K562 (cell line): ENCODE measurements around the gene ZNF548. TPM values are rescaled to one million over a fixed set of nuclear protein-coding genes. Genes with fewer than 3 reads are reported as not detected.

ENCODE experiments used
- ATAC-seq: fragments of 200-7000 bp; cut with Tn5 transposase; 3 replicates; pipeline ENCODE4 v1.9.1; 2020; ENCODE audit warnings: moderate library complexity
- BruUV-seq: library from RNA; stranded (reverse); fragments of 400-500 nt; replicated peaks from 2 replicates; lab custom pipeline; 2021; lab: Mats Ljungman, UMichigan
- CTCF ChIA-PET: fragments of 300-600 bp; formaldehyde crosslinking; extraction: SDS; loops from one replicate; lab custom pipeline; 2021; ENCODE audit warnings: low intra/inter-chr PET ratio; lab: Yijun Ruan, JAX
- POLR2A ChIA-PET: fragments of 300-600, 350-650 bp; sonication (Branson Sonifier 250); formaldehyde crosslinking; extraction: SDS; loops from one replicate; lab custom pipeline; 2021; ENCODE audit warnings: antibody characterized with exemption, inconsistent platforms; lab: Yijun Ruan, JAX
- DNase-seq, 4 experiments: peaks; one replicate each; pipeline versions ENCODE4 v3.0.0 to v3.0.0-alpha.2; 2011 to 2018; ENCODE audit warnings: low spot score in 3 of 4, mixed read lengths in 3 of 4; ENCODE audit errors: extremely low read depth in 1 of 4
- FAIRE-seq: peaks from 2 replicates; lab custom pipeline; 2011; peaks lifted over from hg19 to GRCh38; lab: Jason Lieb, UNC
- H2AFZ ChIP-seq: 2 replicates; pipeline ENCODE4 v1.6.0; 2011; ENCODE audit warnings: low read depth, low read length, control low read depth, inconsistent platforms
- H3K27ac ChIP-seq: fragments of 200-600 bp; 3 replicates; pipeline ENCODE4 v1.8.0; 2011; ENCODE audit warnings: low read depth, mild to moderate bottlenecking, control low read depth, inconsistent platforms, low read length, moderate library complexity, mixed read lengths; ENCODE audit errors: extremely low read depth
- H3K27me3 ChIP-seq, 2 experiments: fragments of 300-600 bp in 1 of 2; 2 replicates in 1 of 2; 3 replicates in 1 of 2; pipeline versions ENCODE4 v1.6.0 to v1.8.0; 2011; ENCODE audit warnings: inconsistent platforms in 2 of 2, low read length in 2 of 2, mild to moderate bottlenecking in 1 of 2, mixed read lengths in 1 of 2, moderate library complexity in 1 of 2; ENCODE audit not compliant: control insufficient read depth in 2 of 2, insufficient read depth in 2 of 2
- H3K36me3 ChIP-seq: fragments of 300-600 bp; 3 replicates; pipeline ENCODE4 v1.8.0; 2011; ENCODE audit warnings: mild to moderate bottlenecking, low read length, inconsistent platforms; ENCODE audit not compliant: control insufficient read depth, insufficient read depth
- H3K4me1 ChIP-seq, 2 experiments: fragments of 200-600 bp in 1 of 2; replicated peaks in 1 of 2; 2 replicates in 1 of 2; 3 replicates in 1 of 2; pipeline versions ENCODE4 v1.5.1 to v1.8.0; 2011; ENCODE audit warnings: inconsistent platforms in 2 of 2, low read length in 2 of 2, mild to moderate bottlenecking in 1 of 2, mixed read lengths in 1 of 2, moderate library complexity in 1 of 2; ENCODE audit not compliant: control insufficient read depth in 2 of 2, insufficient read depth in 2 of 2
- H3K4me2 ChIP-seq: 2 replicates; pipeline ENCODE4 v1.6.1; 2011; ENCODE audit warnings: low read length, control low read depth, inconsistent platforms, mixed read lengths; ENCODE audit not compliant: insufficient read depth
- H3K4me3 ChIP-seq: fragments of 200-600 bp; sonication (generic), shearing (Covaris generic); 2 replicates; pipeline ENCODE4 v1.5.1; 2016; ENCODE audit warnings: control low read depth, inconsistent platforms
- H3K79me2 ChIP-seq: fragments of 200-600 bp; 3 replicates; pipeline ENCODE4 v1.8.0; 2011; ENCODE audit warnings: low read length, inconsistent platforms; ENCODE audit not compliant: control insufficient read depth, insufficient read depth
- H3K9ac ChIP-seq, 2 experiments: 2 replicates each; pipeline versions ENCODE4 v1.6.0 to v1.6.1; 2011; ENCODE audit warnings: low read depth in 2 of 2, low read length in 2 of 2, control low read depth in 1 of 2, inconsistent platforms in 1 of 2, mild to moderate bottlenecking in 1 of 2, mixed read lengths in 1 of 2; ENCODE audit not compliant: insufficient read depth in 1 of 2
- H3K9me1 ChIP-seq: one replicate; pipeline ENCODE4 v1.6.0; 2011; ENCODE audit warnings: inconsistent platforms, mild to moderate bottlenecking, low read length, moderate library complexity; ENCODE audit not compliant: control insufficient read depth, insufficient read depth
- H3K9me3 ChIP-seq: replicated peaks from 2 replicates; pipeline ENCODE4 v1.5.1; 2011; ENCODE audit warnings: low read depth, low read length, inconsistent platforms; ENCODE audit not compliant: control insufficient read depth, insufficient read depth
- H4K20me1 ChIP-seq: replicated peaks from 2 replicates; pipeline ENCODE4 v1.6.1; 2011; ENCODE audit warnings: low read length, inconsistent platforms, mixed read lengths; ENCODE audit not compliant: control insufficient read depth, insufficient read depth
- ARHGAP35 ChIP-seq: fragments of 450-650 bp; IDR thresholded peaks from 2 replicates; pipeline ENCODE4 v1.6.1; 2018; ENCODE audit not compliant: partially characterized antibody
- CHD2 ChIP-seq: IDR thresholded peaks from 2 replicates; pipeline ENCODE4 v1.6.1; 2011; ENCODE audit warnings: low read depth, low read length
- EHMT2 ChIP-seq: fragments of 450-650 bp; IDR thresholded peaks from 2 replicates; pipeline ENCODE4 v1.6.1; 2018; ENCODE audit warnings: antibody characterized with exemption
- NR0B1 ChIP-seq: fragments of 450-650 bp; IDR thresholded peaks from one replicate; pipeline ENCODE4 v1.6.1; 2018; ENCODE audit warnings: mild to moderate bottlenecking, moderate library complexity; ENCODE audit not compliant: partially characterized antibody
- PHB2 ChIP-seq: fragments of 450-650 bp; IDR thresholded peaks from 2 replicates; pipeline ENCODE4 v1.6.1; 2017; ENCODE audit warnings: low read depth
- POLR2G ChIP-seq: fragments of 200-400 bp; formaldehyde crosslinking; IDR thresholded peaks from 2 replicates; pipeline ENCODE4 v1.6.1; 2017; ENCODE audit warnings: low read depth, mild to moderate bottlenecking, antibody characterized with exemption, low read length, moderate library complexity
- PRPF4 ChIP-seq: fragments of 200-400 bp; formaldehyde crosslinking; IDR thresholded peaks from one replicate; pipeline ENCODE4 v1.6.1; 2017; ENCODE audit warnings: low read length, low read depth, mild to moderate bottlenecking; ENCODE audit not compliant: insufficient read depth, poor library complexity, severe bottlenecking
- SAFB2 ChIP-seq: fragments of 200-400 bp; formaldehyde crosslinking; IDR thresholded peaks from 2 replicates; pipeline ENCODE4 v1.6.1; 2018; ENCODE audit warnings: borderline replicate concordance, low read length, low read depth, moderate library complexity; ENCODE audit not compliant: severe bottlenecking
- SETDB1 ChIP-seq: IDR thresholded peaks from one replicate; pipeline ENCODE4 v1.6.1; 2012; ENCODE audit warnings: low read length, control low read depth, inconsistent platforms
- SLC30A9 ChIP-seq: fragments of 250-450 bp; sonication (Bioruptor Pico); IDR thresholded peaks from 2 replicates; pipeline ENCODE4 v1.8.0; 2022; ENCODE audit warnings: mild to moderate bottlenecking, moderate library complexity
- ZNF133 ChIP-seq: fragments of 250-450 bp; sonication (Bioruptor Pico); IDR thresholded peaks from 2 replicates; pipeline ENCODE4 v1.4.0; 2020; ENCODE audit warnings: mild to moderate bottlenecking
- ZNF232 ChIP-seq: sonication (generic); formaldehyde crosslinking; IDR thresholded peaks from 2 replicates; pipeline ENCODE4 v1.8.0; 2022; ENCODE audit warnings: mild to moderate bottlenecking, missing genetic modification reagents
- ZNF239 ChIP-seq: fragments of 250-450 bp; sonication (Bioruptor Pico); IDR thresholded peaks from 2 replicates; pipeline ENCODE4 v1.4.0; 2020; ENCODE audit warnings: mild to moderate bottlenecking
- WGBS: fragments of 100-300 bp; shearing (Covaris generic); methylation state at CpG from one replicate; pipeline ENCODE4 v1.1.6; 2016; ENCODE audit warnings: low coverage, mixed read lengths; ENCODE audit not compliant: insufficient coverage; ENCODE audit errors: missing lambda C conversion rate; 5-methylcytosine and 5-hydroxymethylcytosine counted together
- in situ Hi-C: fragments of 300-500 bp; cut with MboI; formaldehyde crosslinking; loops from 4 replicates; pipeline ENCODE4 v1.15.0; 2018; ENCODE audit warnings: inconsistent platforms, mixed read lengths
- intact Hi-C: fragments of 100-400 bp; cut with micrococcal nuclease; formaldehyde crosslinking; loops from 2 replicates; pipeline ENCODE4 v1.14.2; 2022
- polyA plus RNA-seq, 8 experiments: library from polyadenylated mRNA; depleted of rRNA in 4 of 8; stranded (reverse) in 5 of 8; unstranded in 3 of 8; fragments of >200 nt; fragmentation: Nextera tagmentation in 2 of 8; fragmentation: Illumina TruSeq in 1 of 8; extraction: Ambion mirVana in 2 of 8; extraction: Trizol in 1 of 8; gene quantifications; 2 replicates each; pipeline versions ENCODE4 v1.2.1 to v1.2.3, GENCODE V29; 2011 to 2014; ENCODE audit warnings: inconsistent platforms in 1 of 8, missing spikeins in 1 of 8
- total RNA-seq, 7 experiments: library from RNA; depleted of rRNA in 6 of 7; stranded (reverse); fragments of >200 nt in 6 of 7; fragmentation: Illumina TruSeq in 2 of 7; extraction: Trizol in 2 of 7; gene quantifications; 2 replicates each; pipeline versions ENCODE4 v1.2.1 to v1.2.3, GENCODE V29; 2011 to 2021; ENCODE audit warnings: low replicate concordance in 1 of 7
- TF ChIP-seq, protein P1 (sequence below): sonication (generic); formaldehyde crosslinking; IDR thresholded peaks from 2 replicates; pipeline ENCODE4 v1.8.0; 2022; ENCODE audit warnings: mild to moderate bottlenecking, missing genetic modification reagents, borderline replicate concordance
- TF ChIP-seq, protein P2 (sequence below): conservative IDR thresholded peaks from 2 replicates; pipeline ENCODE4 v1.6.1; 2011; ENCODE audit warnings: low read depth, mild to moderate bottlenecking, low read length; ENCODE audit not compliant: control insufficient read depth

Gene ZNF548
- total and polyA plus RNA-seq, 9 of the 15 experiments (the other 6 are each of a cell fraction or from before 2014, with no cell fraction given), result 1.5 to 8.7 (median 4.5) TPM

DNA sequence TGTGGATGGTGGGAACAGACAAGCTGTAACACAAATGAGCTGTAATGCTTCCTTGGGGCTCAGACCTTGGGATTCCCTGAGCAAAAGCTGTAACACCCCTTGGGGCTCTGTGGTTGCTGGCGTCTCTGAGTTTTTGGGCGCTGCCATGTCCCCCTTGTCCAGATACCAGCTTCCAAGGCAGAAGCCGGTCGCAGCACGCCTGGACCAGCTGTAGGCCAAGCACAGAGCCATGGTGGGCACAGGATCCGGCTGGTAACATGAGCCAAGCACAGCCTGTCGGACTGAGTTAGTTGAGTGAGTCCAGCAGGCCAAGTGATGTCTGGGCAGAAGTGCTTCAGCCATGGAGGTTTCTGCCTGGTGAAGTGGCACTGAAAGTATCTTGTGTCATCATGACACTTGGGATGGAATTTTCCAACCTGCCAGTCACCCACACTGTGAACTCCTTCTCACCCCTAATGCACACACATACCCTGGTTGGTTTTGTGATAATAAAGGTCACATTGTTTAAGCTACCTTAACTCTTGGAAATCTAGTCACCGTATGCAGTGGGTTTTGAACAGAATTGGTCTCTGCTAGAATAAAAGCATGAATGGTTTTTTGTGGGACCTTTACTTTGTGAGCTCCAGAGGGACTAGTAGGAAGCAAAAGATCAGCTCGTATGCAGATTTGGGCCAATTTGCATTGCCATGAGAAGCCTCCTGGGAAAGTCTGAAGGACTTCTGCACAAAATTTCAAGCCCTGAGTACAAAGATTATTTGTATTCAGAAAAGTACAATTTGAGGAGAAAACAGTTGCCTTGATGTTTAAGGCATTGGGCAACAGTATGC is 14.3 kb downstream of the ZNF548 start:
- BruUV-seq, result no TSS peak
- no peaks in the 10 kb centered on the region; the same call in 1 of the 2 replicates for H3K9me3 ChIP-seq
- no peaks in the 10 kb centered on the region for H3K4me1 ChIP-seq
- no peak overlapping the region for H3K4me2 ChIP-seq
- DNase-seq (no peak), ATAC-seq (no peak), FAIRE-seq (no peak)
- POLR2A ChIA-PET, result interaction anchor here (0.7 to 1.3 kb wide), 3 partner anchors 8 to 21 kb away, joined by 3 to 7 read pairs (median 6); partner anchors contain the start of gene ZNF17
- no peak overlapping the region for H2AFZ ChIP-seq
- H3K27ac ChIP-seq, result no peak overlapping the region
- intact Hi-C loops, result no loop called here
- H3K79me2 ChIP-seq, result no peaks in the 10 kb centered on the region
- H3K9ac ChIP-seq, result no peak overlapping the region
- no peaks in the 10 kb centered on the region for H3K9me1 ChIP-seq
- H4K20me1 ChIP-seq, result no peaks in the 10 kb centered on the region
- 5% methylated on average over 9 of the region's 9 CpGs for WGBS
- in situ Hi-C loops, result no loop called here
- peaks cover 3% of the 10 kb centered on the region; the same call in 1 of the 3 replicates for H3K36me3 ChIP-seq
- CTCF ChIA-PET, result no interaction called here
- H3K4me3 ChIP-seq, result no peak overlapping the region
- H3K27me3 ChIP-seq, result no peaks in the 10 kb centered on the region
- TF ChIP-seq, protein P1, sequence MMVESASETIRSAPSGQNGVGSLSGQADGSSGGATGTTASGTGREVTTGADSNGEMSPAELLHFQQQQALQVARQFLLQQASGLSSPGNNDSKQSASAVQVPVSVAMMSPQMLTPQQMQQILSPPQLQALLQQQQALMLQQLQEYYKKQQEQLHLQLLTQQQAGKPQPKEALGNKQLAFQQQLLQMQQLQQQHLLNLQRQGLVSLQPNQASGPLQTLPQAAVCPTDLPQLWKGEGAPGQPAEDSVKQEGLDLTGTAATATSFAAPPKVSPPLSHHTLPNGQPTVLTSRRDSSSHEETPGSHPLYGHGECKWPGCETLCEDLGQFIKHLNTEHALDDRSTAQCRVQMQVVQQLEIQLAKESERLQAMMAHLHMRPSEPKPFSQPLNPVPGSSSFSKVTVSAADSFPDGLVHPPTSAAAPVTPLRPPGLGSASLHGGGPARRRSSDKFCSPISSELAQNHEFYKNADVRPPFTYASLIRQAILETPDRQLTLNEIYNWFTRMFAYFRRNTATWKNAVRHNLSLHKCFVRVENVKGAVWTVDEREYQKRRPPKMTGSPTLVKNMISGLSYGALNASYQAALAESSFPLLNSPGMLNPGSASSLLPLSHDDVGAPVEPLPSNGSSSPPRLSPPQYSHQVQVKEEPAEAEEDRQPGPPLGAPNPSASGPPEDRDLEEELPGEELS (CRISPR knock-in tag), result no peak
- TF ChIP-seq SLC30A9 (CRISPR knock-in tag) (no peak), SETDB1 (no peak), EHMT2 (no peak), CHD2 (no peak), POLR2G (no peak), PHB2 (no peak), SAFB2 (no peak), PRPF4 (no peak), ZNF232 (no peak), NR0B1 (no peak), ARHGAP35 (no peak), ZNF133 (CRISPR knock-in tag) (no peak), ZNF239 (CRISPR knock-in tag) (no peak)
- TF ChIP-seq, protein P2, sequence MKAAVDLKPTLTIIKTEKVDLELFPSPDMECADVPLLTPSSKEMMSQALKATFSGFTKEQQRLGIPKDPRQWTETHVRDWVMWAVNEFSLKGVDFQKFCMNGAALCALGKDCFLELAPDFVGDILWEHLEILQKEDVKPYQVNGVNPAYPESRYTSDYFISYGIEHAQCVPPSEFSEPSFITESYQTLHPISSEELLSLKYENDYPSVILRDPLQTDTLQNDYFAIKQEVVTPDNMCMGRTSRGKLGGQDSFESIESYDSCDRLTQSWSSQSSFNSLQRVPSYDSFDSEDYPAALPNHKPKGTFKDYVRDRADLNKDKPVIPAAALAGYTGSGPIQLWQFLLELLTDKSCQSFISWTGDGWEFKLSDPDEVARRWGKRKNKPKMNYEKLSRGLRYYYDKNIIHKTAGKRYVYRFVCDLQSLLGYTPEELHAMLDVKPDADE, result no peak
